ENCODE measurements around the gene GPR68.
"Not testable (repeated sequence)": the region's sequence is repeated elsewhere in the genome, so short reads cannot be mapped to it uniquely, and the experiment has no call there.

The GPR68 gene

GRCh38 chr14:91252871-91253794 is 8.6 kb upstream of the GPR68 start:
- no peak for DNase-seq

DNA sequence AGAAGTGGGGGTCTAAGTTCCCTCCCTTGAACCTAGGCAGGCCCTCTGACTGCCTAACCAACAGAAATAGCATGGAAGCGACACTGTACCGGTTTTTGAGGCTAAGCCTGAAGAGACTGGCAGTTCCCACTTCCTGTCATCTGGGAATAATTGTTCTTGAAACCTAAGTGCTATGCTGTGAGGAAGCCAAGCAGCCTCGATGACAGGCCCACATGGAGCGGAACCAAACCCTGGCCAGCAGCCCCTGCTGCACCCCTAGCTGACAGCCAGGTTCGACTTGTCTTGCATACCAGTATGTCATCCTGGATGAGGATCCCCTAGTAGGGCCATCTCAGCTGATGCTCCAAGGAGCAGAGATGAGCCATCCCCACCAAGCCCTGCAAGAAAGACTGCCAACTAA is 6.4 kb upstream of the GPR68 start:
- no peak for DNase-seq

- DNase-seq: no peak
Observed at GRCh38 chr14:91249841-91250616, 5.5 kb upstream of the GPR68 start.

GRCh38 chr14:91246051-91246852 is 1.7 kb upstream of the GPR68 start:
- no peak for DNase-seq

DNA sequence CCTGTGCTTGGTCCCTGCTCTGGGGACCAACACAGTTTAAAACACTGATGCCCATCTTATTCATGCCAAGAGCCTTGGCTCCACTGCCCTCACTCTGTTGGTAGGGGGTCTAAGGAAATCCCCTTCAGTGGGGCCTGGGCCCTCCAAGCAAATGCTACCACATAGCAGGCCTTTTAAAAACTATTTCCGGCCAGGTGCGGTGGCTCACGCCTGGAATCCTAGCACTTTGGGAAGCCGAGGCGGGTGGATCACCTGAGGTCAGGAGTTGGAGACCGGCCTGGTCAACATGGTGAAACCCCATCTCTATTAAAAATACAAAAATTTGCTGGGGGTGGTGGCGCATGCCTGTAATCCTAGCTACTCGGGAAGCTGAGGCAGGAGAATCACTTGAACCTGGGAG is 1.1 kb upstream of the GPR68 start:
- DNase-seq: not testable (repeated sequence)

- DNase-seq: no peak
Observed at GRCh38 chr14:91245029-91245428, 525 bp upstream of the GPR68 start.

DNA sequence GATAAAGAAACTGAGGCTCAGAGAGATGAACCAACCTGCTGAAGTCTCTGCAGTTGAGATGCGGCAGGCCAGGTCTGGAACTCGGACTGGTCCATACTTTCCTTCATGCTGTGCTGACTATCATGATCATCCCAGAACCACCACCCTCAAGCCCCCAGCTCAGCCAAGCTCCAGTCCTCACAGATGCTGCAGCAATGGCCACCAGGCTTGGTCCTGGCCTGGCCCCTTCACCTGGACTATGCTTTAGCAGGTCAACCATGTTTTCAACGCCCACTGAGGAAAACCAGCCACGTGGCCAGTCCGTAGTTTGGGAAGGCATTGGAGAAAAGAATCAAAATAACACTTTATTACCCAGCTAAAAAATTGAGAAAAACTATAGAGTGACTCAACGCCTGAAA is 1.4 kb downstream of the GPR68 start:
- DNase-seq: no peak

- DNase-seq: no peak
Observed at GRCh38 chr14:91242635-91243034, 1.9 kb downstream of the GPR68 start.

DNA sequence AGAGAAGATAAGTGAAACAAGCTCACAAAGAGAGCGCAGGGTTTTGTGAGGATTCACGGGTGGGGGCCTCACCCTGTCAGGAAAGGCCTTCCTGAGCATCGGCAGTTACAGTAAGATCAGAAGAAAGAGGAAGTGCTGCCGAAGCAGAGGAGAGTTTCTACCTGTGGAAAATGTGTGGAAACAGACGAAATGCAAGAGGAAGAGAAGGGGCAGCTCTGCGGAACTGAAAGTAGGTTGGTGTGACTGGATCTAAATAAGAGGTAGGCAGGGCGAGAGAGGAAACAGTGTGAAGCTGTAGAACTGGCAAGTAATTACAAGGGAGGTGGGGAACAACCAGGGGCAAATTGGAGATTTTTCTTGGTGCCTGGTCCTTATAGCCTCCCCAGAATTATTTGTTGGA is 2.6 kb downstream of the GPR68 start:
- DNase-seq: no peak

- no peak for DNase-seq
Observed at GRCh38 chr14:91238661-91239060, 5.8 kb downstream of the GPR68 start.

DNA sequence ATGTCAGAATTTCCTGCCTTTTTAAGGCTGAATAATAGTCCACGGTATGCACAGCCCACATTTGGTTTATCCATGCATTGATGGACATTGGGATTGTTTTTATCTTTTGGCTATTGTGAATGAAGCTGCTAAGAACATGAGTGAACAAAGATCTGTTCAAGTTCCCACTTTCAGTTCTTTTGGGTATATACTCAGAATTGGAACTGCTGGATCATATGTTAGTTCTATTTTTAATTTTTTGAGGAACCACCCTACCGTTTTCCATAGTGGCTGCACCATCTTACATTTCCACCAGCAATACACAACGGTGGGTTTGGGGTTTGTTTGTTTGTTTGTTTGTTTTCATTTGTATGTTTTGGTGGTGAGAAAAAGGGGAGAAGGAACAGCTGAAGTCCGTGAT is 6.4 kb downstream of the GPR68 start:
- no peak for DNase-seq

DNA sequence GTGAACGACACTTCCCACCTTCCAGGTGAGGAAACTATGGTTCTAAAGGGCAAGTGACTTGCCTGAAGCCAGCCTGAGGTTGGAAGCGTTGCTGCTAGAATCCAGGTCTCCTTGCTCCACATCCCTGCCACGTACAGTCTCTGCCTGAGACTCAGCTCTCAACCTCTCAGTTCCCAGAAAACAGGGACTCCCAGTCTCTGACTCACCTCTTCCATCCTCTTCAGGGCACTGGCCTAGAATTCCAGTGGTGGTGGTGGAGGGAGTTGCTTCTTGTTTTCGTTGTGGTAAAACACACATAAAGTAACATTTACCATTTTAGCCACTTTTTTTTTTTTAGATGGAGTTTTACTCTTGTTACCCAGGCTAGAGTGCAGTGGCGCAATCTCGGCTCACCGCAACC is 7.3 kb downstream of the GPR68 start:
- no peak for DNase-seq

- DNase-seq: no peak
Observed at GRCh38 chr14:91235841-91236240, 8.7 kb downstream of the GPR68 start.

- no peak for DNase-seq
Observed at GRCh38 chr14:91234791-91235114, 9.8 kb downstream of the GPR68 start.

- no peak for DNase-seq
Observed at GRCh38 chr14:91233936-91234790, 10.3 kb downstream of the GPR68 start.

DNA sequence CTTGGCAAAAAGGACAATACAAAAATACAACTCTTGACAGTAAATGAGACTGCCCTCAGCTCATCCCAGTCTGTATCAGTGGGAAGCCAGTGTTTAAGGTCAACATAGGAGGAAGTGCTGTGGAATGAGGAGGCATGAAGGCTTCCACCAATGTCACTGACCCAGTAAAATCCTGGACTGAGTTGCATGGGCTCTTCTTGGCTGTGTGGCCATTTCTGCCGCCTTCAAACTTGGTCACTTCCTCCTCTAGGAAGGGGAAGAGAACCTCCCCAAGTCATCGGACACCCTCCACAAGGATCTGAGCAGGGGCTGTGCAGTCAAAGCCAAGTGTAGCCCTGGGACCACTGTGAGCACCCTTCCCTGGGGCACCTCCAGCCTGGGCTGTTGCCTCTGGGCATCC is 11.9 kb downstream of the GPR68 start:
- DNase-seq: no peak

DNA sequence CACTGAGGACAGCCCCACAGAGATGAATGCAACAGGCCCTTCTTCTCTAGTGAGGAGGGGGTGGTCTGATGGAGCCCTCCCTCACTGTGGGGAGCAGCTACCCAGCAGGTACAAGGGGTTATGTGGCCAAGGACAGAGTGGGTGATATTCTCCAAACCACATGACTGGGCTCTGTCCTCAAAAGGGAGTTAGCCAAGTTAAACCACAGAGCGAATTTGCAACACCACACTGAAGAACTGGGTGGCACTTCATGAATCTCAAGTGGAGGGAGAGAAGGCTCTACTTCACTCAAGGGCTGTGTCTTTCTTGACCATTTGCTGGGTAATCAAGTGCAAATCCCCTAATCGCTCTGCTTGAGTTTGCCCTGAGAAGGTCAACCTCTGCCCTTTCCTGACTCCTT is 12.5 kb downstream of the GPR68 start:
- DNase-seq: no peak

- no peak for DNase-seq
Observed at GRCh38 chr14:91231446-91231845, 13.1 kb downstream of the GPR68 start.

GRCh38 chr14:91230397-91231035 is 14.0 kb downstream of the GPR68 start:
- no peak for DNase-seq

DNA sequence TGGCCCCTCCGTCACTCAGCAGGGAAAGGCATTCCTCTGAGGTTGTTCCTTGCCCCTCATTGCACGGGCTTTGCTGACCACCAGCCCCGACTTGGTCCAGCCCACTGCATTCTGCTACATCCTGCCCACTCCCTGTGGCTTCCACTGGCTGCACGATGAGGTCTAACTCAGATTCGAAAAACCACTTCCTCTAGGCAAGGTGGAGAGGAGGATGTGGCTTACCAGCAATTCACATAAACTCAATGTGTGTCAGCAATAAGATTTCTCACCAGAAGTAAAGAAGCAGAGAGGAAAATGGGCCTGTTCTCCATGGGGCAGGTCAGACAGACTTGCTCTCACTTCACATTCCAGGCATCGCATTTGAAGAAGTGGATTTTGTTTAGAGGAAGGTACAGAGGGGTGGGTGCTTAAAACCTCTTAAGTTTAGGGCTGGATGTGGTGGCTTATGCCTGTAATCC is 14.7 kb downstream of the GPR68 start:
- DNase-seq: no peak

GRCh38 chr14:91229005-91229382 is 15.5 kb downstream of the GPR68 start:
- DNase-seq: no peak

All from hippocampal formation (tissue), 2 donors.